Measurements from ENCODE around the gene MTIF3. TPM values are rescaled to one million over a fixed set of nuclear protein-coding genes. Genes with fewer than 3 reads are reported as not detected.

Gene MTIF3
- total RNA-seq, 2 donors from 2014 or later = 26.0 to 51.1 TPM

- Histone ChIP-seq H3K4me3 (no peak overlapping the region), H3K27me3 (no peaks in the 10 kb centered on the region), H3K4me1 (peaks cover 6% of the 10 kb centered on the region), H3K36me3 (replicated peaks in 1 of 2; ENCODE audit: insufficient read depth in 1 of 2, low read depth in 2 of 2) (no peaks in the 10 kb centered on the region), H3K27ac (no peak overlapping the region), H3K9me3 (no peaks in the 10 kb centered on the region)
- WGBS, 2 donors = 86 to 88% methylated on average over 1 of the region's 1 CpG
- ATAC-seq (no peak), DNase-seq (no peak)
- intact Hi-C loops (cut with DNase I) = no loop called here
- TF ChIP-seq POLR2A (IDR thresholded peaks at IDR 0.05) = no peak
- TF ChIP-seq CTCF (IDR thresholded peaks at IDR 0.05) = no peak
These were observed 31.0 kb downstream of the MTIF3 start for GRCh38 chr13:27419328-27419727.

GRCh38 chr13:27415116-27415515 lies 35.2 kb downstream of the MTIF3 start:
- WGBS, 2 donors = 72 to 100% methylated on average over 1 of the region's 1 CpG
- Histone ChIP-seq H3K27me3 (no peaks in the 10 kb centered on the region), H3K4me3 (no peak overlapping the region), H3K4me1 (no peaks in the 10 kb centered on the region), H3K9me3 (no peaks in the 10 kb centered on the region), H3K36me3 (replicated peaks in 1 of 2; ENCODE audit: insufficient read depth in 1 of 2, low read depth in 2 of 2) (no peaks in the 10 kb centered on the region), H3K27ac (no peak overlapping the region)
- ATAC-seq (no peak), DNase-seq (no peak)
- TF ChIP-seq POLR2A (IDR thresholded peaks at IDR 0.05) (no peak), CTCF (IDR thresholded peaks at IDR 0.05) (no peak)
- intact Hi-C loops (cut with DNase I) = no loop called here

- no peaks in the 10 kb centered on the region for H3K27me3 ChIP-seq
- H3K4me1 ChIP-seq = peaks cover 5% of the 10 kb centered on the region
- DNase-seq = no peak
- no peaks in the 10 kb centered on the region for H3K36me3 ChIP-seq (replicated peaks in 1 of 2; ENCODE audit: insufficient read depth in 1 of 2, low read depth in 2 of 2)
- no peak for ATAC-seq
- TF ChIP-seq POLR2A (IDR thresholded peaks at IDR 0.05) (no peak), CTCF (IDR thresholded peaks at IDR 0.05) (no peak)
- H3K4me3 ChIP-seq = no peak overlapping the region
- no peaks in the 10 kb centered on the region for H3K9me3 ChIP-seq
- intact Hi-C loops (cut with DNase I) = no loop called here
- WGBS, 2 donors = 70 to 79% methylated on average over 3 of the region's 3 CpGs
- no peak overlapping the region for H3K27ac ChIP-seq
These were observed 39.0 kb downstream of the MTIF3 start for GRCh38 chr13:27411341-27411740.

- 83 to 90% methylated on average over 2 of the region's 2 CpGs for WGBS, 2 donors
- no peak for ATAC-seq
- Histone ChIP-seq H3K27me3 (no peaks in the 10 kb centered on the region), H3K27ac (no peak overlapping the region), H3K36me3 (replicated peaks in 1 of 2; ENCODE audit: insufficient read depth in 1 of 2, low read depth in 2 of 2) (no peaks in the 10 kb centered on the region), H3K9me3 (no peaks in the 10 kb centered on the region), H3K4me1 (peaks cover 29% of the 10 kb centered on the region), H3K4me3 (no peak overlapping the region)
- TF ChIP-seq POLR2A (IDR thresholded peaks at IDR 0.05) (no peak), CTCF (IDR thresholded peaks at IDR 0.05) (no peak)
- intact Hi-C loops (cut with DNase I) = no loop called here
- DNase-seq = no peak
These were observed 41.4 kb downstream of the MTIF3 start for GRCh38 chr13:27409013-27409412.

GRCh38 chr13:27408074-27408473 lies 42.3 kb downstream of the MTIF3 start:
- 72% methylated on average over 4 of the region's 4 CpGs for WGBS, 2 donors
- no peak overlapping the region for H3K27ac ChIP-seq
- H3K27me3 ChIP-seq = no peaks in the 10 kb centered on the region
- no peak for TF ChIP-seq CTCF (IDR thresholded peaks at IDR 0.05)
- no peak for TF ChIP-seq POLR2A (IDR thresholded peaks at IDR 0.05)
- intact Hi-C loops (cut with DNase I) = no loop called here
- no peaks in the 10 kb centered on the region for H3K36me3 ChIP-seq (replicated peaks in 1 of 2; ENCODE audit: insufficient read depth in 1 of 2, low read depth in 2 of 2)
- no peak overlapping the region for H3K4me3 ChIP-seq
- H3K4me1 ChIP-seq = peaks cover 38% of the 10 kb centered on the region
- no peaks in the 10 kb centered on the region for H3K9me3 ChIP-seq
- DNase-seq = no peak
- ATAC-seq = no peak

All from body of pancreas (tissue), 4 donors.